Neural cell (in vitro differentiated cells): ENCODE measurements around the gene IL5RA. TPM values are rescaled to one million over a fixed set of nuclear protein-coding genes. Genes with fewer than 3 reads are reported as not detected.

Source experiments
- H2AFZ ChIP-seq: fragments of 200-600, 300-800 bp; sonication (generic), shearing (Covaris generic); 2 replicates; pipeline ENCODE4 v1.6.0; 2014; ENCODE audit warnings: low read depth, mild to moderate bottlenecking, antibody characterized with exemption, low read length, moderate library complexity
- H3F3A ChIP-seq: fragments of 200-600 bp; shearing (Covaris generic); 2 replicates; pipeline ENCODE4 v1.6.1; 2016; ENCODE audit warnings: mild to moderate bottlenecking, moderate library complexity, mixed read lengths, antibody characterized with exemption, low read length; ENCODE audit not compliant: insufficient read depth, poor library complexity, severe bottlenecking
- H3K27ac ChIP-seq: fragments of 200-600, 300-800 bp; sonication (generic), shearing (Covaris generic); 2 replicates; pipeline ENCODE4 v1.5.1; 2014; ENCODE audit warnings: mild to moderate bottlenecking, low read length, moderate library complexity
- H3K27me3 ChIP-seq: fragments of 300-800, 200-600 bp; sonication (generic), shearing (Covaris generic); 2 replicates; pipeline ENCODE4 v1.6.0; 2014; ENCODE audit warnings: mild to moderate bottlenecking, low read depth, low read length, moderate library complexity; ENCODE audit not compliant: insufficient read depth
- H3K36me3 ChIP-seq: fragments of 300-800, 200-600 bp; sonication (generic), shearing (Covaris generic); 2 replicates; pipeline ENCODE4 v1.5.1; 2014; ENCODE audit warnings: mild to moderate bottlenecking, antibody characterized with exemption, low read length, moderate library complexity; ENCODE audit not compliant: insufficient read depth
- H3K4me2 ChIP-seq: fragments of 300-800, 200-600 bp; sonication (generic), shearing (Covaris generic); 2 replicates; pipeline ENCODE4 v1.6.0; 2014; ENCODE audit warnings: mild to moderate bottlenecking, low read length
- H3K4me3 ChIP-seq: fragments of 300-800, 200-600 bp; sonication (generic), shearing (Covaris generic); 2 replicates; pipeline ENCODE4 v1.5.1; 2014; ENCODE audit warnings: mild to moderate bottlenecking, low read length, moderate library complexity
- H3K79me2 ChIP-seq: fragments of 200-600 bp; shearing (Covaris generic); replicated peaks from 2 replicates; pipeline ENCODE4 v1.6.0; 2014; ENCODE audit warnings: mild to moderate bottlenecking, low read length, moderate library complexity; ENCODE audit not compliant: insufficient read depth
- H3K9ac ChIP-seq: fragments of 300-800, 200-600 bp; sonication (generic), shearing (Covaris generic); 2 replicates; pipeline ENCODE4 v1.6.1; 2016; ENCODE audit warnings: mild to moderate bottlenecking, low read length, mixed read lengths
- H3K9me2 ChIP-seq: fragments of 200-600 bp; shearing (Covaris generic); 2 replicates; pipeline ENCODE4 v1.6.1; 2016; ENCODE audit warnings: mild to moderate bottlenecking, low read length, mixed read lengths; ENCODE audit not compliant: insufficient read depth
- H3K9me3 ChIP-seq: fragments of 200-600, 300-800 bp; sonication (generic), shearing (Covaris generic); 2 replicates; pipeline ENCODE4 v1.6.1; 2016; ENCODE audit warnings: mild to moderate bottlenecking, mixed run types, low read length, moderate library complexity, mixed read lengths
- H4K20me1 ChIP-seq: fragments of 200-600 bp; shearing (Covaris generic); 2 replicates; pipeline ENCODE4 v1.6.1; 2016; ENCODE audit warnings: mild to moderate bottlenecking, mixed run types; ENCODE audit not compliant: insufficient read depth
- EP300 ChIP-seq: fragments of 450-650 bp; conservative IDR thresholded peaks from 2 replicates; pipeline ENCODE4 v1.6.1; 2014; ENCODE audit warnings: antibody characterized with exemption, mild to moderate bottlenecking, moderate library complexity; ENCODE audit not compliant: poor library complexity, severe bottlenecking
- EZH2 ChIP-seq: fragments of 200-600, 300-800 bp; shearing (Covaris generic), sonication (generic); IDR thresholded peaks from 2 replicates; pipeline ENCODE4 v1.6.1; 2014; ENCODE audit warnings: antibody characterized with exemption, low read length, borderline replicate concordance, mild to moderate bottlenecking; ENCODE audit not compliant: insufficient read depth, poor library complexity, severe bottlenecking
- MXI1 ChIP-seq: fragments of 450-650 bp; conservative IDR thresholded peaks from 2 replicates; pipeline ENCODE4 v1.6.1; 2014; ENCODE audit warnings: antibody characterized with exemption, mild to moderate bottlenecking; ENCODE audit not compliant: poor library complexity, severe bottlenecking
- POLR2AphosphoS5 ChIP-seq: IDR thresholded peaks from 2 replicates; pipeline ENCODE4 v1.6.1; 2012
- RAD21 ChIP-seq: fragments of 450-650 bp; conservative IDR thresholded peaks from 2 replicates; pipeline ENCODE4 v1.6.1; 2014; ENCODE audit warnings: antibody characterized with exemption, mild to moderate bottlenecking, moderate library complexity
- SMC3 ChIP-seq: fragments of 450-650 bp; conservative IDR thresholded peaks from 2 replicates; pipeline ENCODE4 v1.6.1; 2014; ENCODE audit warnings: antibody characterized with exemption, mild to moderate bottlenecking, moderate library complexity; ENCODE audit not compliant: poor library complexity
- TAF1 ChIP-seq: IDR thresholded peaks from 2 replicates; pipeline ENCODE4 v1.6.1; 2012; ENCODE audit warnings: low read depth
- polyA plus RNA-seq: library from polyadenylated mRNA; depleted of rRNA; stranded (reverse); fragments of >200 nt; gene quantifications from 2 replicates; pipeline ENCODE4 v1.2.3, GENCODE V29; 2014
- TF ChIP-seq, protein P1 (sequence below): fragments of 450-650 bp; IDR thresholded peaks from 2 replicates; pipeline ENCODE4 v1.5.1; 2014; ENCODE audit warnings: antibody characterized with exemption, mild to moderate bottlenecking, moderate library complexity; ENCODE audit not compliant: poor library complexity, severe bottlenecking
- TF ChIP-seq, protein P2 (sequence below): IDR thresholded peaks from 2 replicates; pipeline ENCODE4 v1.6.1; 2012; ENCODE audit warnings: borderline replicate concordance

IL5RA gene
- polyA plus RNA-seq, 1 donor from 2014 or later: 0.10 TPM

DNA sequence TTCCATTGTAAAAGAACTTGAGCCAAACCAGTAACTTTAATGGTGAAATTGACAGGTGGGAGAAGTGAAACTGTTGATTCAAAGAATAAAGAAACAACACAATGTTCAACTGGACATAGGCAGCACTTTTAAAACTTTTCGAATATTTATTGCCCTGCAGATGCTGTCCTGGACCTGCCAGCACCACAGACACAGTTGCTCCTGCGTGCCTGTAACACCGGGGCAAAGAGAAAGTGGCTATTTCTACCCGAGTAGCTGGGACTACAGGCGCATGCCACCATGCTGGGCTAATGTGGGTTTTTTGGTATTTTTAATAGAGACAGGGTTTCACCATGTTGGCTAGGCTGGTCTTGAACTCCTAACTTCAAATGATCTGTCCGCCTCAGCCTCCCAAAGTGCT is 7.4 kb downstream of the IL5RA start:
- no peaks in the 10 kb centered on the region for H3F3A ChIP-seq
- H3K9me2 ChIP-seq: no peaks in the 10 kb centered on the region
- no peak overlapping the region for H2AFZ ChIP-seq
- TF ChIP-seq EP300 (no peak), EZH2 (no peak), SMC3 (no peak), MXI1 (no peak), POLR2AphosphoS5 (no peak), TAF1 (no peak), RAD21 (no peak)
- TF ChIP-seq, protein P1, sequence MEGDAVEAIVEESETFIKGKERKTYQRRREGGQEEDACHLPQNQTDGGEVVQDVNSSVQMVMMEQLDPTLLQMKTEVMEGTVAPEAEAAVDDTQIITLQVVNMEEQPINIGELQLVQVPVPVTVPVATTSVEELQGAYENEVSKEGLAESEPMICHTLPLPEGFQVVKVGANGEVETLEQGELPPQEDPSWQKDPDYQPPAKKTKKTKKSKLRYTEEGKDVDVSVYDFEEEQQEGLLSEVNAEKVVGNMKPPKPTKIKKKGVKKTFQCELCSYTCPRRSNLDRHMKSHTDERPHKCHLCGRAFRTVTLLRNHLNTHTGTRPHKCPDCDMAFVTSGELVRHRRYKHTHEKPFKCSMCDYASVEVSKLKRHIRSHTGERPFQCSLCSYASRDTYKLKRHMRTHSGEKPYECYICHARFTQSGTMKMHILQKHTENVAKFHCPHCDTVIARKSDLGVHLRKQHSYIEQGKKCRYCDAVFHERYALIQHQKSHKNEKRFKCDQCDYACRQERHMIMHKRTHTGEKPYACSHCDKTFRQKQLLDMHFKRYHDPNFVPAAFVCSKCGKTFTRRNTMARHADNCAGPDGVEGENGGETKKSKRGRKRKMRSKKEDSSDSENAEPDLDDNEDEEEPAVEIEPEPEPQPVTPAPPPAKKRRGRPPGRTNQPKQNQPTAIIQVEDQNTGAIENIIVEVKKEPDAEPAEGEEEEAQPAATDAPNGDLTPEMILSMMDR: no peak
- TF ChIP-seq, protein P2, sequence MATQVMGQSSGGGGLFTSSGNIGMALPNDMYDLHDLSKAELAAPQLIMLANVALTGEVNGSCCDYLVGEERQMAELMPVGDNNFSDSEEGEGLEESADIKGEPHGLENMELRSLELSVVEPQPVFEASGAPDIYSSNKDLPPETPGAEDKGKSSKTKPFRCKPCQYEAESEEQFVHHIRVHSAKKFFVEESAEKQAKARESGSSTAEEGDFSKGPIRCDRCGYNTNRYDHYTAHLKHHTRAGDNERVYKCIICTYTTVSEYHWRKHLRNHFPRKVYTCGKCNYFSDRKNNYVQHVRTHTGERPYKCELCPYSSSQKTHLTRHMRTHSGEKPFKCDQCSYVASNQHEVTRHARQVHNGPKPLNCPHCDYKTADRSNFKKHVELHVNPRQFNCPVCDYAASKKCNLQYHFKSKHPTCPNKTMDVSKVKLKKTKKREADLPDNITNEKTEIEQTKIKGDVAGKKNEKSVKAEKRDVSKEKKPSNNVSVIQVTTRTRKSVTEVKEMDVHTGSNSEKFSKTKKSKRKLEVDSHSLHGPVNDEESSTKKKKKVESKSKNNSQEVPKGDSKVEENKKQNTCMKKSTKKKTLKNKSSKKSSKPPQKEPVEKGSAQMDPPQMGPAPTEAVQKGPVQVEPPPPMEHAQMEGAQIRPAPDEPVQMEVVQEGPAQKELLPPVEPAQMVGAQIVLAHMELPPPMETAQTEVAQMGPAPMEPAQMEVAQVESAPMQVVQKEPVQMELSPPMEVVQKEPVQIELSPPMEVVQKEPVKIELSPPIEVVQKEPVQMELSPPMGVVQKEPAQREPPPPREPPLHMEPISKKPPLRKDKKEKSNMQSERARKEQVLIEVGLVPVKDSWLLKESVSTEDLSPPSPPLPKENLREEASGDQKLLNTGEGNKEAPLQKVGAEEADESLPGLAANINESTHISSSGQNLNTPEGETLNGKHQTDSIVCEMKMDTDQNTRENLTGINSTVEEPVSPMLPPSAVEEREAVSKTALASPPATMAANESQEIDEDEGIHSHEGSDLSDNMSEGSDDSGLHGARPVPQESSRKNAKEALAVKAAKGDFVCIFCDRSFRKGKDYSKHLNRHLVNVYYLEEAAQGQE: no peak
- no peaks in the 10 kb centered on the region for H3K27me3 ChIP-seq
- no peak overlapping the region for H3K4me2 ChIP-seq
- no peaks in the 10 kb centered on the region for H3K36me3 ChIP-seq
- no peaks in the 10 kb centered on the region for H3K9me3 ChIP-seq
- H3K27ac ChIP-seq: no peak overlapping the region
- H3K9ac ChIP-seq: no peak overlapping the region
- no peaks in the 10 kb centered on the region for H3K79me2 ChIP-seq
- H3K4me3 ChIP-seq: no peak overlapping the region
- no peaks in the 10 kb centered on the region for H4K20me1 ChIP-seq

DNA sequence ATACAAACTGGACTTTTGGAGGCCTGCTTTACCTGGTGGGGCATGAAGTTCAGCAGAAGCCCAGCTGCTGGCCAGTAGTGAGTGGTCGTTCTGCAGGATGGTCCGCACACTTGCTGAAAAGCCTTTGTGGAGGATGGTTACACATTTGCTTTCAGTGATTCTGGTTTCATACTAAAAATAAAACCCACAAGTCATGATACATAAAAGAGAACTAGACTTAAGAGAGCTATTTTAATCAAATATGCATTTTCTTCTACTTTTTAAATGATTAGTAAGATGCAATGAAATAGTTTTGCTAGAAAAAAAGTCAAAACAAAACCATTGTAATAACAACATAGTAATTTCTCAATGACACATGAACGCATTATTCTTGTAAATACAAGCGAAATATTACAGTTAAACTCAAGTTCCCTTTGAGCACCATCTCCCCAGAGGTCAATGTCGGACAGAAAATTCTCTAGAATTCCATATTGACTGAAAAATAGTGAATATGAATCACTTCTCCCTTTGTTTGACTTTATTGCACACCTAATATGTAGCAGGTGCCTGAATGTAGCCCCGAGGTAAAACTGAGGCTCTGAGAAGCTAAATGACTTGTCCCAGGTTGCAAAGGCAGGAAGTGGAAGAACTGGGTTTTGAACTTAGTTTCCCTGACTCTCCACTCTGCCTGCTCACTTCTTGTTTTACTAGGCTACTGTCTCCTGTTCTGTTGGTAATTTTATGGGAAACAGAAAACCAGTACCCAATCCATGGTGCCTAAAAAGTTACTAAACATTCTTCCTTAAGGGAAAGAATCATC is 8.3 kb downstream of the IL5RA start:
- Histone ChIP-seq H3K4me3 (no peak overlapping the region), H4K20me1 (no peaks in the 10 kb centered on the region), H3K79me2 (no peaks in the 10 kb centered on the region), H2AFZ (no peak overlapping the region), H3K27ac (no peak overlapping the region), H3K4me2 (no peak overlapping the region), H3K36me3 (no peaks in the 10 kb centered on the region), H3K9ac (no peak overlapping the region), H3K27me3 (no peaks in the 10 kb centered on the region), H3K9me3 (no peaks in the 10 kb centered on the region), H3K9me2 (no peaks in the 10 kb centered on the region), H3F3A (no peaks in the 10 kb centered on the region)
- no peak for TF ChIP-seq TAF1
- no peak for TF ChIP-seq MXI1
- TF ChIP-seq, protein P2: no peak
- TF ChIP-seq, protein P1: no peak
- TF ChIP-seq RAD21: no peak
- no peak for TF ChIP-seq SMC3
